ENCODE measurements around the gene PLS3. TPM values are rescaled to one million over a fixed set of nuclear protein-coding genes. Genes with fewer than 3 reads are reported as not detected.
A peak's percentile ranks its signal among the peaks of the same experiment; 100 is the strongest.

PLS3 gene
- total and polyA plus RNA-seq, 2 of the 13 experiments (the other 11 are each of a cell fraction or from before 2014, with no cell fraction given), result 55.7 to 99.9 TPM

- TF ChIP-seq MXD3 (CRISPR knock-in tag; IDR thresholded peaks at IDR 0.05) (no peak), ZNF687 (CRISPR knock-in tag; IDR thresholded peaks at IDR 0.05) (peak; percentile 43), SP140L (CRISPR knock-in tag; IDR thresholded peaks at IDR 0.05; ENCODE audit: borderline replicate concordance) (no peak), ZNF20 (CRISPR knock-in tag; IDR thresholded peaks at IDR 0.05) (no peak), GABPB1 (CRISPR knock-in tag; IDR thresholded peaks at IDR 0.05) (no peak), KAT7 (CRISPR knock-in tag; IDR thresholded peaks at IDR 0.05; ENCODE audit: borderline replicate concordance) (no peak), ZEB1 (IDR thresholded peaks at IDR 0.05; ENCODE audit: insufficient replicate concordance, low read depth) (no peak), ZNF790 (CRISPR knock-in tag; IDR thresholded peaks at IDR 0.05; ENCODE audit: borderline replicate concordance) (0 out of 2 replicates have a peak, but pooled peaks have one; percentile 65), AFF4 (CRISPR knock-in tag; IDR thresholded peaks at IDR 0.05) (no peak), NBN (conservative IDR thresholded peaks at IDR 0.05) (no peak), TERF1 (CRISPR knock-in tag; IDR thresholded peaks at IDR 0.05) (no peak), ZNF430 (CRISPR knock-in tag; IDR thresholded peaks at IDR 0.05) (0 out of 2 replicates have a peak, but pooled peaks have one; percentile 34), SETDB1 (CRISPR knock-in tag; IDR thresholded peaks at IDR 0.05; ENCODE audit: borderline replicate concordance) (no peak), ZNF354B (CRISPR knock-in tag; IDR thresholded peaks at IDR 0.05) (no peak), BRF2 (CRISPR knock-in tag; IDR thresholded peaks at IDR 0.05) (no peak), ZNF337 (CRISPR knock-in tag; IDR thresholded peaks at IDR 0.05; ENCODE audit: borderline replicate concordance, low read depth) (no peak)
Measured at GRCh38 chrX:115561605-115562479, 868 bp downstream of the PLS3 start (continued).
